Fibroblast of lung (primary cell): ENCODE data around the gene CACNB4. TPM values are rescaled to one million over a fixed set of nuclear protein-coding genes. Genes with fewer than 3 reads are reported as not detected.
"Not testable (repeated sequence)": the region's sequence is repeated elsewhere in the genome, so short reads cannot be mapped to it uniquely, and the experiment has no call there.

Source experiments
- DNase-seq, 2 donors: peaks; one replicate each; pipeline versions ENCODE4 v3.0.0 to v3.0.0-alpha.2; 2010; ENCODE audit warnings: low read depth in 2 of 2
- H2AFZ ChIP-seq: 2 replicates; pipeline ENCODE4 v1.5.1; 2012; ENCODE audit warnings: low read length, control low read depth, inconsistent platforms
- H3K27ac ChIP-seq: 2 replicates; pipeline ENCODE4 v1.5.1; 2011; ENCODE audit warnings: low read length, control low read depth; ENCODE audit not compliant: insufficient read depth
- H3K27me3 ChIP-seq: 2 replicates; pipeline ENCODE4 v1.5.1; 2011; ENCODE audit warnings: mild to moderate bottlenecking, low read length; ENCODE audit not compliant: control insufficient read depth, insufficient read depth
- H3K36me3 ChIP-seq: 2 replicates; pipeline ENCODE4 v1.5.1; 2011; ENCODE audit warnings: low read length; ENCODE audit not compliant: control insufficient read depth, insufficient read depth
- H3K4me1 ChIP-seq: 2 replicates; pipeline ENCODE4 v1.5.1; 2011; ENCODE audit warnings: low read length; ENCODE audit not compliant: control insufficient read depth, insufficient read depth; ENCODE audit errors: extremely low read depth
- H3K4me2 ChIP-seq: 2 replicates; pipeline ENCODE4 v1.5.1; 2011; ENCODE audit warnings: low read length, control low read depth; ENCODE audit not compliant: insufficient read depth; ENCODE audit errors: extremely low read depth
- H3K4me3 ChIP-seq, 4 experiments: fragments of 200-600 bp in 1 of 4; sonication (generic) in 1 of 4; replicated peaks in 1 of 4; 2 replicates each; pipeline ENCODE4 v1.5.1; 2011 to 2016; ENCODE audit warnings: low read length in 4 of 4, low read depth in 3 of 4, mild to moderate bottlenecking in 3 of 4, control low read depth in 2 of 4, inconsistent platforms in 1 of 4, mixed read lengths in 1 of 4; ENCODE audit not compliant: insufficient read depth in 1 of 4; ENCODE audit errors: control extremely low read depth in 1 of 4
- H3K79me2 ChIP-seq: 2 replicates; pipeline ENCODE4 v1.5.1; 2012; ENCODE audit warnings: mild to moderate bottlenecking, low read length, inconsistent platforms; ENCODE audit not compliant: control insufficient read depth, insufficient read depth
- H3K9ac ChIP-seq: 2 replicates; pipeline ENCODE4 v1.5.1; 2011; ENCODE audit warnings: mild to moderate bottlenecking, low read length, control low read depth; ENCODE audit not compliant: insufficient read depth
- H3K9me3 ChIP-seq: 2 replicates; pipeline ENCODE4 v1.5.1; 2012; ENCODE audit warnings: low read depth, low read length; ENCODE audit not compliant: control insufficient read depth, insufficient read depth
- H4K20me1 ChIP-seq: 2 replicates; pipeline ENCODE4 v1.5.1; 2011; ENCODE audit warnings: low read length; ENCODE audit not compliant: control insufficient read depth, insufficient read depth; ENCODE audit errors: extremely low read depth
- CTCF ChIP-seq, 2 donors: IDR thresholded peaks in 1 of 2; conservative IDR thresholded peaks in 1 of 2; 1 replicate in 1 of 2; 2 replicates in 1 of 2; pipeline ENCODE4 v1.5.1; 2011 to 2012; ENCODE audit warnings: low read length in 2 of 2, control low read depth in 1 of 2, inconsistent platforms in 1 of 2, low read depth in 1 of 2, mild to moderate bottlenecking in 1 of 2
- EZH2 ChIP-seq: IDR thresholded peaks from 2 replicates; pipeline ENCODE4 v1.5.1; 2012; ENCODE audit warnings: low read length, control low read depth, mild to moderate bottlenecking; ENCODE audit errors: missing control alignments
- polyA plus RNA-seq, 2 donors: library from polyadenylated mRNA; depleted of rRNA in 1 of 2; stranded (reverse) in 1 of 2; unstranded in 1 of 2; fragments of >200 nt; gene quantifications; 2 replicates each; pipeline ENCODE4 v1.2.1, GENCODE V29; 2011 to 2012; ENCODE audit warnings: missing spikeins in 1 of 2
- total RNA-seq: library from RNA; depleted of rRNA; stranded (reverse); fragments of >200 nt; gene quantifications from 2 replicates; pipeline ENCODE4 v1.2.1, GENCODE V29; 2014

CACNB4 gene
- total and polyA plus RNA-seq, 2 donors (not counting 1 experiment from before 2014, with no cell fraction given), result 0.66 to 2.5 TPM

GRCh38 chr2:151919786-151920185 is 179.1 kb downstream of the CACNB4 start:
- TF ChIP-seq EZH2 (no peak), CTCF (conservative IDR thresholded peaks at IDR 0.05 in 1 of 2, IDR thresholded peaks at IDR 0.05 in 1 of 2; ENCODE audit: low read depth in 1 of 2, low read length in 2 of 2) (no peak)
- H3K27me3 ChIP-seq, result no peaks in the 10 kb centered on the region
- H4K20me1 ChIP-seq, result no peaks in the 10 kb centered on the region
- no peak overlapping the region for H3K9ac ChIP-seq
- no peak for DNase-seq
- no peak overlapping the region for H2AFZ ChIP-seq
- H3K36me3 ChIP-seq, result no peaks in the 10 kb centered on the region
- no peak overlapping the region for H3K4me3 ChIP-seq
- no peaks in the 10 kb centered on the region for H3K79me2 ChIP-seq
- H3K27ac ChIP-seq, result no peak overlapping the region
- no peak overlapping the region for H3K4me2 ChIP-seq
- no peaks in the 10 kb centered on the region for H3K9me3 ChIP-seq
- no peaks in the 10 kb centered on the region for H3K4me1 ChIP-seq

GRCh38 chr2:151918308-151918707 is 180.5 kb downstream of the CACNB4 start:
- Histone ChIP-seq H3K9me3 (no peaks in the 10 kb centered on the region), H3K79me2 (no peaks in the 10 kb centered on the region), H3K4me3 (no peak overlapping the region), H2AFZ (no peak overlapping the region), H4K20me1 (no peaks in the 10 kb centered on the region), H3K27ac (no peak overlapping the region), H3K27me3 (no peaks in the 10 kb centered on the region), H3K4me2 (no peak overlapping the region), H3K9ac (no peak overlapping the region), H3K4me1 (no peaks in the 10 kb centered on the region), H3K36me3 (no peaks in the 10 kb centered on the region)
- TF ChIP-seq EZH2 (no peak), CTCF (conservative IDR thresholded peaks at IDR 0.05 in 1 of 2, IDR thresholded peaks at IDR 0.05 in 1 of 2; ENCODE audit: low read depth in 1 of 2, low read length in 2 of 2) (no peak)
- DNase-seq, result no peak

- no peak overlapping the region for H3K4me2 ChIP-seq
- no peaks in the 10 kb centered on the region for H3K27me3 ChIP-seq
- DNase-seq, result no peak
- no peaks in the 10 kb centered on the region for H3K4me1 ChIP-seq
- no peak overlapping the region for H2AFZ ChIP-seq
- H3K4me3 ChIP-seq, result no peak overlapping the region
- H3K36me3 ChIP-seq, result no peaks in the 10 kb centered on the region
- no peaks in the 10 kb centered on the region for H4K20me1 ChIP-seq
- no peak for TF ChIP-seq CTCF (conservative IDR thresholded peaks at IDR 0.05 in 1 of 2, IDR thresholded peaks at IDR 0.05 in 1 of 2; ENCODE audit: low read depth in 1 of 2, low read length in 2 of 2)
- no peak for TF ChIP-seq EZH2
- H3K9me3 ChIP-seq, result no peaks in the 10 kb centered on the region
- H3K79me2 ChIP-seq, result no peaks in the 10 kb centered on the region
- H3K27ac ChIP-seq, result no peak overlapping the region
- no peak overlapping the region for H3K9ac ChIP-seq
Measured at GRCh38 chr2:151916632-151917031, 182.2 kb downstream of the CACNB4 start.

- not testable (repeated sequence) for H3K9me3 ChIP-seq, H3K36me3 ChIP-seq, H3K4me1 ChIP-seq, H3K27ac ChIP-seq, H3K4me2 ChIP-seq, H3K4me3 ChIP-seq, H3K27me3 ChIP-seq, H4K20me1 ChIP-seq, DNase-seq, H2AFZ ChIP-seq, H3K9ac ChIP-seq, H3K79me2 ChIP-seq
Measured at GRCh38 chr2:151915629-151916025, 183.2 kb downstream of the CACNB4 start.
